GM23338 (cell line): ENCODE measurements around the gene GFRAL.

ENCODE experiments used
- CREB1 ChIP-seq: fragments of 250-450 bp; sonication (Bioruptor Pico); IDR thresholded peaks from 2 replicates; pipeline ENCODE4 v1.5.0; 2020; ENCODE audit warnings: low read depth, mild to moderate bottlenecking, moderate library complexity
- CTCF ChIP-seq, 2 experiments: fragments of 200-600 bp in 1 of 2; sonication (generic) in 1 of 2; conservative IDR thresholded peaks; 2 replicates each; pipeline versions ENCODE4 v1.5.1 to v1.6.1; 2016 to 2017; ENCODE audit warnings: antibody characterized with exemption in 2 of 2, low read depth in 2 of 2, mild to moderate bottlenecking in 2 of 2, moderate library complexity in 1 of 2
- ETS1 ChIP-seq: IDR thresholded peaks from 2 replicates; pipeline ENCODE4 v1.6.1; 2016; ENCODE audit warnings: antibody characterized with exemption
- EZH2 ChIP-seq: fragments of 200-600 bp; sonication (generic); IDR thresholded peaks from one replicate; pipeline ENCODE4 v1.8.0; 2017; ENCODE audit warnings: antibody characterized with exemption, mild to moderate bottlenecking, low read depth; ENCODE audit not compliant: unreplicated experiment
- EZH2phosphoT487 ChIP-seq: fragments of 200-600 bp; sonication (generic); IDR thresholded peaks from one replicate; pipeline ENCODE4 v1.8.1; 2018; ENCODE audit warnings: antibody characterized with exemption; ENCODE audit not compliant: unreplicated experiment
- JUNB ChIP-seq: IDR thresholded peaks from one replicate; pipeline ENCODE4 v1.6.1; 2016; ENCODE audit warnings: antibody characterized with exemption; ENCODE audit not compliant: unreplicated experiment
- NANOG ChIP-seq: IDR thresholded peaks from 2 replicates; pipeline ENCODE4 v1.6.1; 2016; ENCODE audit warnings: antibody characterized with exemption, borderline replicate concordance
- POLR2AphosphoS5 ChIP-seq: IDR thresholded peaks from 2 replicates; pipeline ENCODE4 v1.6.1; 2016; ENCODE audit warnings: antibody characterized with exemption, low read depth
- REST ChIP-seq: IDR thresholded peaks from one replicate; pipeline ENCODE4 v1.6.1; 2018; ENCODE audit warnings: antibody characterized with exemption; ENCODE audit not compliant: unreplicated experiment
- STAT1 ChIP-seq: IDR thresholded peaks from one replicate; pipeline ENCODE4 v1.6.1; 2016; ENCODE audit warnings: antibody characterized with exemption; ENCODE audit not compliant: unreplicated experiment

- TF ChIP-seq REST (no peak), EZH2phosphoT487 (no peak), CTCF (conservative IDR thresholded peaks at IDR 0.05; ENCODE audit: low read depth in 2 of 2) (no peak), EZH2 (no peak), CREB1 (CRISPR knock-in tag) (no peak), POLR2AphosphoS5 (no peak), STAT1 (no peak), ETS1 (no peak), JUNB (no peak), NANOG (no peak)
Observed at GRCh38 chr6:55319961-55320695, 7.1 kb upstream of the GFRAL start.
